Mucosa of stomach (tissue), 1 donor: ENCODE results near the gene PADI2.

ENCODE experiments used
- H3K27me3 ChIP-seq: one replicate; pipeline ENCODE4 v1.7.0; 2013; ENCODE audit warnings: mild to moderate bottlenecking, low read length; ENCODE audit not compliant: control insufficient read depth, insufficient read depth
- H3K36me3 ChIP-seq: one replicate; pipeline ENCODE4 v1.7.0; 2013; ENCODE audit warnings: low read length; ENCODE audit not compliant: control insufficient read depth, insufficient read depth
- H3K4me1 ChIP-seq: one replicate; pipeline ENCODE4 v1.7.0; 2013; ENCODE audit warnings: mild to moderate bottlenecking, low read length; ENCODE audit not compliant: control insufficient read depth, insufficient read depth
- H3K4me3 ChIP-seq: one replicate; pipeline ENCODE4 v1.7.0; 2013; ENCODE audit warnings: low read length
- H3K9ac ChIP-seq: one replicate; pipeline ENCODE4 v1.7.0; 2013; ENCODE audit warnings: mild to moderate bottlenecking, low read length, moderate library complexity
- H3K9me3 ChIP-seq: one replicate; pipeline ENCODE4 v1.7.0; 2013; ENCODE audit warnings: mild to moderate bottlenecking, low read length, moderate library complexity; ENCODE audit not compliant: control insufficient read depth
- donor health status: Pancreatic carcinoma.

The PADI2 gene

DNA sequence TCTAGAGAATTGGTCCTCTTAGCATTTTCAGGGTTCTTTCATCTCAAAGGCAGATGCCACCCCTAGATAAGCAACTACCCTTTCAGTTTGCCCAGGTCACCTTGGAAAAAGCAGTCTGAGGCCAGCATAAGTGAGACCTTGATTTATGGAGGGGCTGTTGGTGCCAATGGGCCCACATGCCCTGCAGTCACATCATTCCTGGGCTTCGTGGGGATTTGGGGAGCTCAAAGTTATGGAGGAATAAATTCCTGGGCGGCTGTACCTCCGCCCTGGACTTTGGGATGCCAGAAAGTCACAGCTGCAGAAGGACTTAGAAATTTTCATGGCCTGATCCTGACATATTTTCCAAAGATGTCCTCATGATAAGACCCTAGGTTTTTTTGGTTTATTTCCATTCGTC, 62.7 kb downstream of the PADI2 start:
- Histone ChIP-seq H3K36me3 (no peaks in the 10 kb centered on the region), H3K9ac (no peak overlapping the region), H3K9me3 (no peaks in the 10 kb centered on the region)

DNA sequence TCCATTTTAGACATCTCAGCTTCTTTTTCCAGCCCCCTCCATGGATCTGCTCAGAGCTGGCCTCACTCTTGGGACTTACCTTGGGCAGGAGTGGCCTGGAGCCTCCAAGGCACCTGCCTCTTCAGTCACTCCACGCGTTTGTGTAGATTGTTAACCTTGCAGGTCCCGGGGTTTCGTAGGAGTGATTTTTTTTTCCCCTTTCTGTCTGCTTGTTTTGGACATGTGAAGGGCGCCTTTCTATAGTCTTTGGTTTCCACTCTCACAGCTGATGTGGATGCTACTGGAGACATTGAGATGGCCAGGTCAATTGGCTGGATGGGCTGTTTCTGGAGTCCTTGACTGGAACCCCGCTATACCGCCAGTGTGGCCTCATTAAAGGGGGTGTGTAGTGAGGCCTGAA, 63.5 kb downstream of the PADI2 start:
- Histone ChIP-seq H3K27me3 (no peaks in the 10 kb centered on the region), H3K4me3 (no peak overlapping the region), H3K9me3 (no peaks in the 10 kb centered on the region), H3K9ac (no peak overlapping the region), H3K36me3 (no peaks in the 10 kb centered on the region), H3K4me1 (peaks cover 12% of the 10 kb centered on the region)

More for the DNA sequence above, 62.7 kb downstream of the PADI2 start:
- Histone ChIP-seq H3K4me1 (peaks cover 12% of the 10 kb centered on the region), H3K27me3 (no peaks in the 10 kb centered on the region), H3K4me3 (no peak overlapping the region)

GRCh38 chr1:17053685-17054410, 65.4 kb downstream of the PADI2 start, which contains the start of gene SDHB:
TSS of gene SDHB (minus strand) at chr1:17054032. CDS start at chr1:17054019, 13 bp downstream.
- Histone ChIP-seq H3K27me3 (no peaks in the 10 kb centered on the region), H3K4me3 (peak within 1 kb of the TSS; percentile 73), H3K9me3 (no peaks in the 10 kb centered on the region), H3K4me1 (peaks cover 12% of the 10 kb centered on the region), H3K9ac (peak within 1 kb of the TSS; percentile 79), H3K36me3 (no peaks in the 10 kb centered on the region)

- peak overlapping the region; percentile 73 for H3K4me3 ChIP-seq
Measured at GRCh38 chr1:17053086-17053684, 66.1 kb downstream of the PADI2 start.

DNA sequence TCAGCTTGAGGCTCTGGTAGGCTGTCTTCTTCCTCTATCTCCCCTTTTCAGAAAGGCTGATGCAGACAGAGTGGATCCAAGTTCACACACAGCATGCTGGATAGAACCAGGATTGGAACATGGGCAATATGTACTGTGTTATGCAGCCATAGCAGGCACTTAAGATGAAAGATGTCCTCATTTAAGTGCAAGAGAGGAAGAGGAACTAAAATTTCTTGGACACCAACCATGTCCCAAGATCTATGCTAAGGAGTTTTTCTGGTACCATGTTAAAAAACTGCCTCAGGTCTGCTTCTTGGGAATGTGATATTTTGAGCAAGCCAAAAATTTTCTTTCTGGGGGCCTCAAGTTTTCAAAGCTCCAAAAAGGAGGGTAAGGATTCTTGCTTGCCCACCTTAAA, 66.6 kb downstream of the PADI2 start:
- no peaks in the 10 kb centered on the region for H3K9me3 ChIP-seq
- no peak overlapping the region for H3K4me3 ChIP-seq
- H3K4me1 ChIP-seq, result peaks cover 12% of the 10 kb centered on the region
- peak overlapping the region; percentile 79 for H3K9ac ChIP-seq
- no peaks in the 10 kb centered on the region for H3K27me3 ChIP-seq
- no peaks in the 10 kb centered on the region for H3K36me3 ChIP-seq

More at GRCh38 chr1:17053086-17053684, 66.1 kb downstream of the PADI2 start:
- Histone ChIP-seq H3K36me3 (no peaks in the 10 kb centered on the region), H3K27me3 (no peaks in the 10 kb centered on the region), H3K9ac (peak overlapping the region; percentile 79), H3K4me1 (peaks cover 12% of the 10 kb centered on the region), H3K9me3 (no peaks in the 10 kb centered on the region)

DNA sequence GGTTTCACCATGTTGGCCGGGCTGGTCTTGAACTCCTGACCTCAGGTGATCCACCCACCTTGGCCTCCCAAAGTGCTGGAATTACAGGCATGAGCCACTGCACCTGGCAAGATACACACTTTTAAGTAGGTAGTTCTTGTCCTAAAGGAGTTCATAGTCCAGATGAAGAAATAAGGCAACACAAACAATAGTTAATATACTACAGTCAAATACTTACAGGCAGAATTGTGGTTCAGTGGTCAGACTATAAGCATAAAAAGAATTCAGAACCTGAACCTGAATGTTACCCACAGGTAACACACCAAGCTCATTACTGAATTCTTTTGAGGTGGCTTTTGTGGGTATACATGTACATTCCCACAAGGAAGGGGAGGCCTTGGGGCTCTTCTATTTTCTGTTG, 67.2 kb downstream of the PADI2 start:
- Histone ChIP-seq H3K4me3 (no peak overlapping the region), H3K27me3 (no peaks in the 10 kb centered on the region), H3K9me3 (no peaks in the 10 kb centered on the region), H3K9ac (no peak overlapping the region), H3K36me3 (no peaks in the 10 kb centered on the region), H3K4me1 (peaks cover 12% of the 10 kb centered on the region)

- no peaks in the 10 kb centered on the region for H3K27me3 ChIP-seq
- H3K9ac ChIP-seq, result no peak overlapping the region
- H3K4me1 ChIP-seq, result peaks cover 12% of the 10 kb centered on the region
Measured at GRCh38 chr1:17047924-17048323, 71.3 kb downstream of the PADI2 start.

DNA sequence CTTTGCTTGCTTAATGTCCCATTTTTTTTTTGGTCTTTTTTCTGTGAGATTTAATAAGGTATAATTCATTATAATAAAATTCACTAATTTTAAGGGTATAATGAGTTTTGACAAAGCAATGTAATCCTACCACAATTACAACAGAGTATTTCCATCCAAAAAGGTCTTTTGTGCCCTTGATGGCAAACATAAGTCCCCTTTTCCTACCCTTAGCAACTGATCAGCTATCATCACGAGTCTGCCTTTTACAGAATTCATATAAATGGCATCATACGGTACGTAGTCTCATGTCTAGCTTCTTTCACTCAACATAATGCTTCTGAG, 73.0 kb downstream of the PADI2 start:
- Histone ChIP-seq H3K4me1 (peaks cover 5% of the 10 kb centered on the region), H3K9me3 (no peaks in the 10 kb centered on the region), H3K4me3 (no peak overlapping the region), H3K9ac (no peak overlapping the region), H3K36me3 (no peaks in the 10 kb centered on the region), H3K27me3 (no peaks in the 10 kb centered on the region)

More at GRCh38 chr1:17047924-17048323, 71.3 kb downstream of the PADI2 start:
- Histone ChIP-seq H3K9me3 (no peaks in the 10 kb centered on the region), H3K36me3 (no peaks in the 10 kb centered on the region), H3K4me3 (no peak overlapping the region)

- Histone ChIP-seq H3K4me1 (peaks cover 5% of the 10 kb centered on the region), H3K4me3 (no peak overlapping the region), H3K9me3 (no peaks in the 10 kb centered on the region), H3K36me3 (no peaks in the 10 kb centered on the region), H3K27me3 (no peaks in the 10 kb centered on the region), H3K9ac (peak overlapping the region; percentile 9)
Measured at GRCh38 chr1:17045634-17046333, 73.5 kb downstream of the PADI2 start.

GRCh38 chr1:17045150-17045549, 74.1 kb downstream of the PADI2 start:
- no peak overlapping the region for H3K4me3 ChIP-seq
- H3K27me3 ChIP-seq, result no peaks in the 10 kb centered on the region
- no peaks in the 10 kb centered on the region for H3K9me3 ChIP-seq
- no peaks in the 10 kb centered on the region for H3K36me3 ChIP-seq
- H3K9ac ChIP-seq, result no peak overlapping the region
- H3K4me1 ChIP-seq, result peaks cover 5% of the 10 kb centered on the region

GRCh38 chr1:17043676-17044075, 75.6 kb downstream of the PADI2 start:
- Histone ChIP-seq H3K9me3 (no peaks in the 10 kb centered on the region), H3K4me1 (peaks cover 5% of the 10 kb centered on the region), H3K36me3 (no peaks in the 10 kb centered on the region), H3K9ac (no peak overlapping the region), H3K4me3 (no peak overlapping the region), H3K27me3 (no peaks in the 10 kb centered on the region)

DNA sequence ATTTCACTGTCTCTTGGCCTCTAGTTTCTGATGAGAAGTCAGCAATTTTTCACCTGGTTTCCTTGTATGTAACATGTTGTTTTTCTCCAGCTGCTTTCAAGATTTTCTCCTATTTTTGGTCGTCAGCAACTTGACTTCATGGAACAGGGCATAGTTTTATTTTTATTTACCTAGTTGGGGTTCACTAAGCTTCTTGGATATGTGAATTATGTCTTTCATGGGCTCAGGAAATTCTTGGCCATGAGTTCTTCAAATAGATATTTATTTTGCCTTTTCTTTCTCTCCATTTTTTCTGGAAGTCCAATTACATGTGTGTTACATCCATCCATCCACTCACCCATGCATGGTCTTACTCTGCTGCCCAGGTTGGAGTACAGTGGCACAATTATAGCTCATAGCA, 79.1 kb downstream of the PADI2 start:
- no peaks in the 10 kb centered on the region for H3K4me1 ChIP-seq
- no peaks in the 10 kb centered on the region for H3K9me3 ChIP-seq
- no peak overlapping the region for H3K4me3 ChIP-seq
- H3K27me3 ChIP-seq, result no peaks in the 10 kb centered on the region
- no peak overlapping the region for H3K9ac ChIP-seq
- H3K36me3 ChIP-seq, result no peaks in the 10 kb centered on the region
